ENCODE results near the gene DTWD1.

DNA sequence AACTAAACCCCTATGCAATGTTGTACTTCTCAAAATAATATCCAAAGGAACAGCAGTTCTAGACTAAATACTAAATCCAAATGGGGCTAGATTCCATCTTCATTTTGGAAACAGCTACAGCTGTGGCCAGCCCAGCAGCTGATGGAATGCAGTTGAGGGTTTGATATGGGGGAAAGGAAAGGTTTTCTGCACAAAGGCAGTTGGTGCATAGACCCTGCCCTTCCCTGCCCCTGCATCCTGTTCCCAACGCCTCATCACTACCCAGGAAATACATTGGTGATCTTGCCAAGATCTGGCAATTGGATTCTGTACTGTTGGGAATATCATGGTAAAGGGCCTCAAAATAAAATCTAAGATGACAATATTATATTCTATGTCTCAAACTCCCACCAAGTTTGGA lies 43.9 kb downstream of the DTWD1 start:
- no peak for TF ChIP-seq EZH2 (IDR thresholded peaks at IDR 0.05; ENCODE audit: low read length)
- TF ChIP-seq, protein P1, sequence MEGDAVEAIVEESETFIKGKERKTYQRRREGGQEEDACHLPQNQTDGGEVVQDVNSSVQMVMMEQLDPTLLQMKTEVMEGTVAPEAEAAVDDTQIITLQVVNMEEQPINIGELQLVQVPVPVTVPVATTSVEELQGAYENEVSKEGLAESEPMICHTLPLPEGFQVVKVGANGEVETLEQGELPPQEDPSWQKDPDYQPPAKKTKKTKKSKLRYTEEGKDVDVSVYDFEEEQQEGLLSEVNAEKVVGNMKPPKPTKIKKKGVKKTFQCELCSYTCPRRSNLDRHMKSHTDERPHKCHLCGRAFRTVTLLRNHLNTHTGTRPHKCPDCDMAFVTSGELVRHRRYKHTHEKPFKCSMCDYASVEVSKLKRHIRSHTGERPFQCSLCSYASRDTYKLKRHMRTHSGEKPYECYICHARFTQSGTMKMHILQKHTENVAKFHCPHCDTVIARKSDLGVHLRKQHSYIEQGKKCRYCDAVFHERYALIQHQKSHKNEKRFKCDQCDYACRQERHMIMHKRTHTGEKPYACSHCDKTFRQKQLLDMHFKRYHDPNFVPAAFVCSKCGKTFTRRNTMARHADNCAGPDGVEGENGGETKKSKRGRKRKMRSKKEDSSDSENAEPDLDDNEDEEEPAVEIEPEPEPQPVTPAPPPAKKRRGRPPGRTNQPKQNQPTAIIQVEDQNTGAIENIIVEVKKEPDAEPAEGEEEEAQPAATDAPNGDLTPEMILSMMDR (optimal IDR thresholded peaks at IDR 0.05 in 1 of 3, IDR thresholded peaks at IDR 0.05 in 1 of 3, conservative IDR thresholded peaks at IDR 0.05 in 1 of 3; ENCODE audit: extremely low read depth in 1 of 3, insufficient read depth in 2 of 3, low read length in 3 of 3), result no peak
